Mammary epithelial cell (primary cell): ENCODE measurements around the gene COL8A2.

ENCODE experiments used
- EZH2 ChIP-seq: IDR thresholded peaks from 2 replicates; pipeline ENCODE4 v1.6.1; 2012; ENCODE audit warnings: low read length, inconsistent platforms, borderline replicate concordance
- TF ChIP-seq, protein P1 (sequence below), 2 donors: IDR thresholded peaks in 1 of 2; conservative IDR thresholded peaks in 1 of 2; 2 replicates each; pipeline ENCODE4 v1.5.1; 2011 to 2012; ENCODE audit warnings: inconsistent platforms in 2 of 2, low read length in 2 of 2, mild to moderate bottlenecking in 2 of 2, control low read depth in 1 of 2, low read depth in 1 of 2; ENCODE audit not compliant: insufficient read depth in 1 of 2; ENCODE audit errors: extremely low read depth in 1 of 2

- TF ChIP-seq, protein P1, sequence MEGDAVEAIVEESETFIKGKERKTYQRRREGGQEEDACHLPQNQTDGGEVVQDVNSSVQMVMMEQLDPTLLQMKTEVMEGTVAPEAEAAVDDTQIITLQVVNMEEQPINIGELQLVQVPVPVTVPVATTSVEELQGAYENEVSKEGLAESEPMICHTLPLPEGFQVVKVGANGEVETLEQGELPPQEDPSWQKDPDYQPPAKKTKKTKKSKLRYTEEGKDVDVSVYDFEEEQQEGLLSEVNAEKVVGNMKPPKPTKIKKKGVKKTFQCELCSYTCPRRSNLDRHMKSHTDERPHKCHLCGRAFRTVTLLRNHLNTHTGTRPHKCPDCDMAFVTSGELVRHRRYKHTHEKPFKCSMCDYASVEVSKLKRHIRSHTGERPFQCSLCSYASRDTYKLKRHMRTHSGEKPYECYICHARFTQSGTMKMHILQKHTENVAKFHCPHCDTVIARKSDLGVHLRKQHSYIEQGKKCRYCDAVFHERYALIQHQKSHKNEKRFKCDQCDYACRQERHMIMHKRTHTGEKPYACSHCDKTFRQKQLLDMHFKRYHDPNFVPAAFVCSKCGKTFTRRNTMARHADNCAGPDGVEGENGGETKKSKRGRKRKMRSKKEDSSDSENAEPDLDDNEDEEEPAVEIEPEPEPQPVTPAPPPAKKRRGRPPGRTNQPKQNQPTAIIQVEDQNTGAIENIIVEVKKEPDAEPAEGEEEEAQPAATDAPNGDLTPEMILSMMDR (conservative IDR thresholded peaks at IDR 0.05 in 1 of 2, IDR thresholded peaks at IDR 0.05 in 1 of 2; ENCODE audit: extremely low read depth in 1 of 2, insufficient read depth in 1 of 2, low read depth in 1 of 2, low read length in 2 of 2) = peak in 1 of 2 donors; percentile 27
- no peak for TF ChIP-seq EZH2
Measured at GRCh38 chr1:36096500-36097432, 28.3 kb downstream of the COL8A2 start.
